ENCODE data around the gene ERC1. TPM values are rescaled to one million over a fixed set of nuclear protein-coding genes. Genes with fewer than 3 reads are reported as not detected.

The ERC1 gene
- total and polyA plus RNA-seq, 7 donors = 4.0 to 35.6 (median 29.4) TPM

- WGBS, 3 donors = 72 to 76% (median 74%) methylated on average over 11 of the region's 11 CpGs
- Histone ChIP-seq H3K4me3 (peak overlapping the region; percentile 66), H3K27ac (no peak overlapping the region), H3K4me1 (peaks cover 9% of the 10 kb centered on the region), H3K9me3 (no peaks in the 10 kb centered on the region), H3K27me3 (ENCODE audit: insufficient read depth in 3 of 3, low read length in 2 of 3) (peaks cover 0 to 67% (median 28%) of the 10 kb centered on the region in 3 donors), H3K36me3 (ENCODE audit: insufficient read depth in 1 of 2, low read depth in 1 of 2) (no peaks in the 10 kb centered on the region)
- ATAC-seq = no peak
- no peak for DNase-seq
- TF ChIP-seq CTCF (IDR thresholded peaks at IDR 0.05) = no peak
- intact Hi-C loops (cut with DNase I) = loop anchor here in 1 of 2 donors (5.0 kb wide), 1 partner anchor 62 kb away; no protein-coding TSS in a partner anchor
These were observed 538.3 kb downstream of the ERC1 start for GRCh38 chr12:1529228-1529861.

- peaks cover 9% of the 10 kb centered on the region for H3K4me1 ChIP-seq
- H3K27me3 ChIP-seq (ENCODE audit: insufficient read depth in 3 of 3, low read length in 2 of 3) = peaks cover 0 to 68% (median 28%) of the 10 kb centered on the region in 3 donors
- H3K27ac ChIP-seq = no peak overlapping the region
- WGBS, 3 donors = 4 to 8% (median 7%) methylated on average over 37 to 100 of the region's 101 CpGs
- TF ChIP-seq CTCF (IDR thresholded peaks at IDR 0.05) = no peak
- ATAC-seq (peak in 3 of 4 donors; percentile 25 to 34 (median 33)), DNase-seq (peak in 1 of 2 donors; percentile 22)
- H3K9me3 ChIP-seq = no peaks in the 10 kb centered on the region
- H3K36me3 ChIP-seq (ENCODE audit: insufficient read depth in 1 of 2, low read depth in 1 of 2) = no peaks in the 10 kb centered on the region
- intact Hi-C loops (cut with DNase I) = loop anchor here in 1 of 2 donors (5.0 kb wide), 1 partner anchor 63 kb away; no protein-coding TSS in a partner anchor
- H3K4me3 ChIP-seq = peak overlapping the region; percentile 66
These were observed 539.0 kb downstream of the ERC1 start for GRCh38 chr12:1529862-1530591.

- Histone ChIP-seq H3K4me1 (peaks cover 9% of the 10 kb centered on the region), H3K27ac (peak overlapping the region; percentile 30), H3K36me3 (ENCODE audit: insufficient read depth in 1 of 2, low read depth in 1 of 2) (no peaks in the 10 kb centered on the region), H3K4me3 (peak overlapping the region; percentile 75), H3K27me3 (ENCODE audit: insufficient read depth in 3 of 3, low read length in 2 of 3) (peaks cover 0 to 69% (median 28%) of the 10 kb centered on the region in 3 donors), H3K9me3 (no peaks in the 10 kb centered on the region)
- ATAC-seq = no peak
- WGBS, 3 donors = 0 to 1% (median 0%) methylated on average over 24 to 94 of the region's 99 CpGs
- no peak for TF ChIP-seq CTCF (IDR thresholded peaks at IDR 0.05)
- intact Hi-C loops (cut with DNase I) = no loop called here
- no peak for DNase-seq
These were observed 539.6 kb downstream of the ERC1 start for GRCh38 chr12:1530592-1531152.

GRCh38 chr12:1531153-1531653 is 540.2 kb downstream of the ERC1 start:
- Histone ChIP-seq H3K27me3 (ENCODE audit: insufficient read depth in 3 of 3, low read length in 2 of 3) (peaks cover 0 to 69% (median 28%) of the 10 kb centered on the region in 3 donors), H3K9me3 (no peaks in the 10 kb centered on the region), H3K36me3 (ENCODE audit: insufficient read depth in 1 of 2, low read depth in 1 of 2) (no peaks in the 10 kb centered on the region), H3K4me1 (peaks cover 9% of the 10 kb centered on the region), H3K27ac (peak overlapping the region; percentile 30), H3K4me3 (peak overlapping the region; percentile 75)
- DNase-seq (no peak), ATAC-seq (peak; percentile 20 to 69 (median 42))
- no peak for TF ChIP-seq CTCF (IDR thresholded peaks at IDR 0.05)
- intact Hi-C loops (cut with DNase I) = no loop called here
- WGBS, 3 donors = 4 to 7% (median 6%) methylated on average over 42 to 56 of the region's 56 CpGs
